ENCODE results near the gene NTNG1.

Gene NTNG1

DNA sequence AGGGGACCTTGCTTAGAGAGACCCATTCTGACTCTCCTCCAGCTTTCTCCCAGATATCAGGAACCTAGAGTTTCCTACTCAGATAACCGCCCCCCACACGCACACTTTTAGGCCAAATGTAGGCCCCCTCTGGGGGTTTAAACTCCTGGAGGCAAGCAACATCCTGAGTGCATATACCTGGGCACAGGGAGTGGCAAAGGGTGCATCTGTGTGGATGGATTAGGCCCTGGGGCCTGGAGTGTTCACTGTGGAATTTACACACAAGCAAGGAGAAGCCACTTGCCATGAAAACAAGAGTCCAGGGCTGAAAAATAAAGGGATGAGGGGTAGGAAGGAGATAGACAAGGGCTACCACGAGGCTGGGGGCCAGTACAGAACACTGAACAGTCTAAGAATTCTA is 343.1 kb downstream of the NTNG1 start:
- no peak overlapping the region for H3K9ac ChIP-seq
- H3K4me2 ChIP-seq: no peak overlapping the region
- H3K36me3 ChIP-seq (ENCODE audit: insufficient read depth): no peaks in the 10 kb centered on the region
- no peak overlapping the region for H3K4me3 ChIP-seq (IDR thresholded peaks at IDR 0.05; ENCODE audit: insufficient read depth, low read depth, low read length)
- TF ChIP-seq, protein P1, sequence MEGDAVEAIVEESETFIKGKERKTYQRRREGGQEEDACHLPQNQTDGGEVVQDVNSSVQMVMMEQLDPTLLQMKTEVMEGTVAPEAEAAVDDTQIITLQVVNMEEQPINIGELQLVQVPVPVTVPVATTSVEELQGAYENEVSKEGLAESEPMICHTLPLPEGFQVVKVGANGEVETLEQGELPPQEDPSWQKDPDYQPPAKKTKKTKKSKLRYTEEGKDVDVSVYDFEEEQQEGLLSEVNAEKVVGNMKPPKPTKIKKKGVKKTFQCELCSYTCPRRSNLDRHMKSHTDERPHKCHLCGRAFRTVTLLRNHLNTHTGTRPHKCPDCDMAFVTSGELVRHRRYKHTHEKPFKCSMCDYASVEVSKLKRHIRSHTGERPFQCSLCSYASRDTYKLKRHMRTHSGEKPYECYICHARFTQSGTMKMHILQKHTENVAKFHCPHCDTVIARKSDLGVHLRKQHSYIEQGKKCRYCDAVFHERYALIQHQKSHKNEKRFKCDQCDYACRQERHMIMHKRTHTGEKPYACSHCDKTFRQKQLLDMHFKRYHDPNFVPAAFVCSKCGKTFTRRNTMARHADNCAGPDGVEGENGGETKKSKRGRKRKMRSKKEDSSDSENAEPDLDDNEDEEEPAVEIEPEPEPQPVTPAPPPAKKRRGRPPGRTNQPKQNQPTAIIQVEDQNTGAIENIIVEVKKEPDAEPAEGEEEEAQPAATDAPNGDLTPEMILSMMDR (conservative IDR thresholded peaks at IDR 0.05; ENCODE audit: low read depth, low read length): no peak
- no peak overlapping the region for H2AFZ ChIP-seq (ENCODE audit: low read depth)
- no peaks in the 10 kb centered on the region for H3K27me3 ChIP-seq (ENCODE audit: insufficient read depth, low read depth)
- H3K79me2 ChIP-seq (ENCODE audit: insufficient read depth, low read depth): no peaks in the 10 kb centered on the region
- no peaks in the 10 kb centered on the region for H3K4me1 ChIP-seq (ENCODE audit: low read depth, poor library complexity, severe bottlenecking)
- H4K20me1 ChIP-seq (ENCODE audit: insufficient read depth): no peaks in the 10 kb centered on the region
- H3K27ac ChIP-seq: no peak overlapping the region

DNA sequence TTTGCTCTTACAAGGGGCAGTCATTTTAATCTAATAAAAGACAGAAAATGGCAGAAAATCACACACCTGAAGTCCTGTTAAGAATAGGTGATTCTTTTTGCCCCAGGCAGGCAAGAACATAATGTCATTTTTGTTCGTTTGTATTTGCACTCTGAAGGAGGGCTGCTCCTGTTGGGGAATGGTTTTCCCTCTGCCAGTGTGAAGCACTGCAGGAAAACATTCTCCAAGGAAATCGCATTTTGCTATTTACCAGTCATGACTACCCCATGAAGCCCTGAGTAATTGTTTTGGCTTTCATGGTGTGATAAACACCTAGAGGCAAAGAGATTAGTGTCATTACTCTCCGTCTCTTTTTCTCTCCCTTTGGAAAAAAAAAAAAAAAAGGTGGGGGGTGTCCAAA is 345.5 kb downstream of the NTNG1 start:
- no peaks in the 10 kb centered on the region for H3K79me2 ChIP-seq (ENCODE audit: insufficient read depth, low read depth)
- H3K4me2 ChIP-seq: no peak overlapping the region
- TF ChIP-seq, protein P1 (conservative IDR thresholded peaks at IDR 0.05; ENCODE audit: low read depth, low read length): no peak
- no peak overlapping the region for H3K4me3 ChIP-seq (IDR thresholded peaks at IDR 0.05; ENCODE audit: insufficient read depth, low read depth, low read length)
- no peaks in the 10 kb centered on the region for H3K27me3 ChIP-seq (ENCODE audit: insufficient read depth, low read depth)
- H3K27ac ChIP-seq: no peak overlapping the region
- H2AFZ ChIP-seq (ENCODE audit: low read depth): no peak overlapping the region
- no peaks in the 10 kb centered on the region for H3K36me3 ChIP-seq (ENCODE audit: insufficient read depth)
- no peaks in the 10 kb centered on the region for H3K4me1 ChIP-seq (ENCODE audit: low read depth, poor library complexity, severe bottlenecking)
- H3K9ac ChIP-seq: no peak overlapping the region
- H4K20me1 ChIP-seq (ENCODE audit: insufficient read depth): no peaks in the 10 kb centered on the region

DNA sequence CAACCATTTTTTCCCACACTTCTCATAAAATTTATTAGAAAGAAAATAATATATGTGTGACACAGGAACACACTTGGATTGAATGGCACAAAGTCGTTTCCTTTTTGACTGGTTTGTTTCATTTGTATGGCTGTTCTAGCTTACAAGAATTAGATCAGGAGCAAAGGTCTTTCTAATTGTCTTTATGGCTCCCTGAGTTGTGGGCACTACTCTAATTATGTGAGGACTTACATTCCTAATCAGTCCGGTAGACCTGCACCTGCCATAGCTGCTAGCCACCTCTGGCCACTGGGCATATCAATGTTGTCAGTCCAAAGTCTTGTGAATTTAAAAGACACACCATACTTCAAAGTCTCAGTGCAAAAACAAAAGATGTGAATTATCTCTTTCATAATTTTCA is 346.7 kb downstream of the NTNG1 start:
- no peak overlapping the region for H3K4me2 ChIP-seq
- no peak overlapping the region for H3K4me3 ChIP-seq (IDR thresholded peaks at IDR 0.05; ENCODE audit: insufficient read depth, low read depth, low read length)
- H3K36me3 ChIP-seq (ENCODE audit: insufficient read depth): no peaks in the 10 kb centered on the region
- no peaks in the 10 kb centered on the region for H4K20me1 ChIP-seq (ENCODE audit: insufficient read depth)
- TF ChIP-seq, protein P1 (conservative IDR thresholded peaks at IDR 0.05; ENCODE audit: low read depth, low read length): no peak
- no peak overlapping the region for H3K27ac ChIP-seq
- H2AFZ ChIP-seq (ENCODE audit: low read depth): no peak overlapping the region
- H3K9ac ChIP-seq: no peak overlapping the region
- no peaks in the 10 kb centered on the region for H3K27me3 ChIP-seq (ENCODE audit: insufficient read depth, low read depth)
- no peaks in the 10 kb centered on the region for H3K79me2 ChIP-seq (ENCODE audit: insufficient read depth, low read depth)
- no peaks in the 10 kb centered on the region for H3K4me1 ChIP-seq (ENCODE audit: low read depth, poor library complexity, severe bottlenecking)

DNA sequence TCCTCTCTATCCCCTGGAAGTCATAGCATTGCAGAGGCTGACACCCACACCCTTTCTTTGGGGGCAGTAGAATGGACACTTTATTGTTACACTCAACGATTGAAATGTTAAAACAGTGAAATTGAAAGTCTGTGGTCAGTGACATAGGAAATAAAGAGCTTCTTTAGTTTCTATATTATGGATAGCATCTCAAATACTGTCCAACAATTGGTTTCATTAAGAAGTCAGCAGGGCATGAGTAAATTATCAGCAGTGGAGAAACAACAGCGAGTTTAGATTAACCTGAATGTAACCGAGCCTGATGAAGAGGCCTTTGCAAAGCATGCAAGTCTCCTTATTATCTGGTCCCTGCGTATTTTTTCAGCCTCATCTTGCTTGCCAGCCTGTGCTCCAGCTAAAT is 350.7 kb downstream of the NTNG1 start:
- H3K4me1 ChIP-seq (ENCODE audit: low read depth, poor library complexity, severe bottlenecking): no peaks in the 10 kb centered on the region
- no peak overlapping the region for H3K27ac ChIP-seq
- H3K4me3 ChIP-seq (IDR thresholded peaks at IDR 0.05; ENCODE audit: insufficient read depth, low read depth, low read length): no peak overlapping the region
- H3K4me2 ChIP-seq: no peak overlapping the region
- H3K27me3 ChIP-seq (ENCODE audit: insufficient read depth, low read depth): no peaks in the 10 kb centered on the region
- no peaks in the 10 kb centered on the region for H3K79me2 ChIP-seq (ENCODE audit: insufficient read depth, low read depth)
- no peaks in the 10 kb centered on the region for H3K36me3 ChIP-seq (ENCODE audit: insufficient read depth)
- no peaks in the 10 kb centered on the region for H4K20me1 ChIP-seq (ENCODE audit: insufficient read depth)
- no peak overlapping the region for H2AFZ ChIP-seq (ENCODE audit: low read depth)
- TF ChIP-seq, protein P1 (conservative IDR thresholded peaks at IDR 0.05; ENCODE audit: low read depth, low read length): no peak
- no peak overlapping the region for H3K9ac ChIP-seq
